ENCODE measurements around the gene RBFOX1. TPM values are rescaled to one million over a fixed set of nuclear protein-coding genes. Genes with fewer than 3 reads are reported as not detected.

Gene RBFOX1
- total RNA-seq, 2 donors from 2014 or later: 1.6 to 2.6 TPM

DNA sequence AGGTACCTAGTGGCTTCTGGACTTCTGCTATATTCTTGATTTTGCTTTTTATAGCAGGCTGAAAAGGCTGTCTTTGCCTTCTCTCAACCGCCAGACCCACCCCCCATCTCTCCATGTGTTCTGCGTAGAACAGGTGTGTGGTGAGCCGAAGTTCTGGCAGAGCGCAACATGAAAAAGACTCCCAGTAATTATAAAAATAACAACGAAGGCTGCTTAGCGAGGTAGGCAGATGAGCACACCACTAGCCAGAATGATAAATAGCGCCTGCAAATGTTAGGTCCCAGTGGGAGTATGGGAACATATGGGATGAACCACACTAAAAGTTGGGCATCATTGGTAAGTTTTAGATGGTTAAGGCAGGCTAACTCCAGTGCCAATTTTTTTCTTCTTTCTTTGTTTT is 14.0 kb upstream of the RBFOX1 start:
- no peaks in the 10 kb centered on the region for H3K27me3 ChIP-seq
- TF ChIP-seq, protein P1, sequence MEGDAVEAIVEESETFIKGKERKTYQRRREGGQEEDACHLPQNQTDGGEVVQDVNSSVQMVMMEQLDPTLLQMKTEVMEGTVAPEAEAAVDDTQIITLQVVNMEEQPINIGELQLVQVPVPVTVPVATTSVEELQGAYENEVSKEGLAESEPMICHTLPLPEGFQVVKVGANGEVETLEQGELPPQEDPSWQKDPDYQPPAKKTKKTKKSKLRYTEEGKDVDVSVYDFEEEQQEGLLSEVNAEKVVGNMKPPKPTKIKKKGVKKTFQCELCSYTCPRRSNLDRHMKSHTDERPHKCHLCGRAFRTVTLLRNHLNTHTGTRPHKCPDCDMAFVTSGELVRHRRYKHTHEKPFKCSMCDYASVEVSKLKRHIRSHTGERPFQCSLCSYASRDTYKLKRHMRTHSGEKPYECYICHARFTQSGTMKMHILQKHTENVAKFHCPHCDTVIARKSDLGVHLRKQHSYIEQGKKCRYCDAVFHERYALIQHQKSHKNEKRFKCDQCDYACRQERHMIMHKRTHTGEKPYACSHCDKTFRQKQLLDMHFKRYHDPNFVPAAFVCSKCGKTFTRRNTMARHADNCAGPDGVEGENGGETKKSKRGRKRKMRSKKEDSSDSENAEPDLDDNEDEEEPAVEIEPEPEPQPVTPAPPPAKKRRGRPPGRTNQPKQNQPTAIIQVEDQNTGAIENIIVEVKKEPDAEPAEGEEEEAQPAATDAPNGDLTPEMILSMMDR (IDR thresholded peaks at IDR 0.05): no peak
- H3K9ac ChIP-seq (ENCODE audit: low read depth in 2 of 2, low read length in 2 of 2): no peak overlapping the region
- H3K27ac ChIP-seq: no peak overlapping the region
- no peak for DNase-seq
- no peaks in the 10 kb centered on the region for H3K4me1 ChIP-seq
- no peak overlapping the region for H3K4me3 ChIP-seq
- H3K9me3 ChIP-seq: no peaks in the 10 kb centered on the region
- H3K36me3 ChIP-seq: no peaks in the 10 kb centered on the region
- intact Hi-C loops (cut with DNase I): no loop called here

DNA sequence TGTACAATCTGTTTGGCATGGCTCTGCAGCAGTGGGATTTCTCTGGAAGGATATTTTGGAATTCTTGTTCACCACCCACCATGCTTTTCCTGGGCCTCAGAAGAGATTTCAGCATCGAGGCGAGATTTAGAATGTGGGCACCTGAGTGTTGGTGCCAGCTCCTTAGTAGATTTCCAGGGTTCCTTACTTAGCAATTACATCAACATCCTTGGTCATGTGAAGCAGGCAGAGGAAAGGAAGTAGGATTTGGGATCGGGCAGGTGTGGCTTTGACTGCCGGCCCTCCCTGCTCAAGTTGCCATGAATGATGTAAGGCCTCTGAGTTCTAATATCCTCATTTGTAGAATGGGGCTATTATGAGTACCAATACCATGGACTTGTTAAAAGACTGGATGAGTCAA is 13.1 kb upstream of the RBFOX1 start:
- TF ChIP-seq, protein P1 (IDR thresholded peaks at IDR 0.05): no peak
- H3K27ac ChIP-seq: no peak overlapping the region
- no peaks in the 10 kb centered on the region for H3K36me3 ChIP-seq
- H3K4me1 ChIP-seq: no peaks in the 10 kb centered on the region
- intact Hi-C loops (cut with DNase I): no loop called here
- no peak for DNase-seq
- no peaks in the 10 kb centered on the region for H3K9me3 ChIP-seq
- H3K27me3 ChIP-seq: no peaks in the 10 kb centered on the region
- no peak overlapping the region for H3K4me3 ChIP-seq
- no peak overlapping the region for H3K9ac ChIP-seq (ENCODE audit: low read depth in 2 of 2, low read length in 2 of 2)

DNA sequence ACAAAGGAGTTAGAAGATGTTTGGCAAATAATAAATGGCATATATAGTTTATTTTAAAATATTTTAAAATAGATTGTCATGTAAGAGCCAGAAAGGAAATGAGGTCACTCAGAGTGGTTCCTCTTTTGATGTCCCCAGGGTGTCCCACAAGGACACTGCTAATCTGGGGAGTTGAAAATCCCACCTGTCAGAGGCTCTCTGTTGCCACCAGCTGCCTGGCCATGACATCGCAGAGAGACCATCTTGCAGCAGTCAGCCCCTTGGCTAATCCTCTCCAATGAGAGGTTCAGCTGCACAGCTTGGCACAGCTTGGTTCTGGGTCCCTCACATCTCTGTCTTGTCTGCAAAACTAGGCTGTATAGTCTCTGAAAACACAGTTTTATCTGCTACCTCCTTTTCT is 11.0 kb upstream of the RBFOX1 start:
- TF ChIP-seq, protein P1 (IDR thresholded peaks at IDR 0.05): no peak
- H3K27ac ChIP-seq: no peak overlapping the region
- no peaks in the 10 kb centered on the region for H3K4me1 ChIP-seq
- no peak overlapping the region for H3K9ac ChIP-seq (ENCODE audit: low read depth in 2 of 2, low read length in 2 of 2)
- intact Hi-C loops (cut with DNase I): no loop called here
- H3K36me3 ChIP-seq: no peaks in the 10 kb centered on the region
- no peak overlapping the region for H3K4me3 ChIP-seq
- H3K9me3 ChIP-seq: no peaks in the 10 kb centered on the region
- no peak for DNase-seq
- H3K27me3 ChIP-seq: no peaks in the 10 kb centered on the region

DNA sequence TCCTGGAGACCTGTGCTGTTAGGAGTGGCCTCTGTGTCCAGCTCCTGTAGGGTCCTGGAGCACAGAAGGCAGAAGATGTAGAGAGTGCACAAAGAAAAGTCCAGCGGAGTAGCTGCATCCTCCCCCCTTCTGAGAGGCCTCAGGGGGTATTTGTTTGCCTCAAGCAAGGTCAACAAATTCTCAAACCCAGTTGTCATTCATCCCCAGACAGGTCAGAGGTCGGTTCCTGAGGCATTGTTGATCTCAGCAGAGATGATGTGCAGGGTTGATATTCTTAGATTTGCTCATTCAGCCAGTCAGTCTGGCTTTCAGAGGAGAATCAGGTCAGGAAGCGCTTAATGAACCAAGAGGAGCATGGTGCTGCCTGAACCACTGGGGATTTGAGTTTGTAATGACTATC is 8.3 kb upstream of the RBFOX1 start:
- no peaks in the 10 kb centered on the region for H3K9me3 ChIP-seq
- TF ChIP-seq, protein P1 (IDR thresholded peaks at IDR 0.05): no peak
- no peak for DNase-seq
- no peaks in the 10 kb centered on the region for H3K36me3 ChIP-seq
- H3K27me3 ChIP-seq: no peaks in the 10 kb centered on the region
- intact Hi-C loops (cut with DNase I): no loop called here
- H3K4me3 ChIP-seq: no peak overlapping the region
- no peaks in the 10 kb centered on the region for H3K4me1 ChIP-seq
- no peak overlapping the region for H3K9ac ChIP-seq (ENCODE audit: low read depth in 2 of 2, low read length in 2 of 2)
- no peak overlapping the region for H3K27ac ChIP-seq

DNA sequence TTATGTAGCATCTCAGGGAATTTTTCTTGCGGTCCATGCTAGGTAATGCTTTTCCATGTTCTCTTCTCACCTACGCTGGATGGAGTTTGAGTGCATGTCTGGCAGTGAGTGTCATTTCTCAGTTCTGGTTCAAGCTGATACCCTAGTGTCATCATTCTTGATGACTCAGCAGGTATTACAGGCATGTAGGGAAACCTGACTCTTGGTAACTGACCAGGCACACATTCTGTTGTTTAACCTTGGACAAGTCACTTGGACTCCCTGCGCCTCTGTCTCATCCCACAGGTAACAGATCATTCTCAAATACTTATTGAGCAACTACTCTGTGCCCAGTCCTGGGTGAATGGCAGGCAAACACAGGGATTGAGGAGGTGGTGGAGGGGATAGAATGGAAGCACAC is 6.8 kb upstream of the RBFOX1 start:
- intact Hi-C loops (cut with DNase I): no loop called here
- no peak overlapping the region for H3K4me3 ChIP-seq
- H3K27ac ChIP-seq: no peak overlapping the region
- no peak for DNase-seq
- H3K36me3 ChIP-seq: no peaks in the 10 kb centered on the region
- H3K9me3 ChIP-seq: no peaks in the 10 kb centered on the region
- H3K9ac ChIP-seq (ENCODE audit: low read depth in 2 of 2, low read length in 2 of 2): no peak overlapping the region
- H3K4me1 ChIP-seq: no peaks in the 10 kb centered on the region
- H3K27me3 ChIP-seq: no peaks in the 10 kb centered on the region
- TF ChIP-seq, protein P1 (IDR thresholded peaks at IDR 0.05): no peak

DNA sequence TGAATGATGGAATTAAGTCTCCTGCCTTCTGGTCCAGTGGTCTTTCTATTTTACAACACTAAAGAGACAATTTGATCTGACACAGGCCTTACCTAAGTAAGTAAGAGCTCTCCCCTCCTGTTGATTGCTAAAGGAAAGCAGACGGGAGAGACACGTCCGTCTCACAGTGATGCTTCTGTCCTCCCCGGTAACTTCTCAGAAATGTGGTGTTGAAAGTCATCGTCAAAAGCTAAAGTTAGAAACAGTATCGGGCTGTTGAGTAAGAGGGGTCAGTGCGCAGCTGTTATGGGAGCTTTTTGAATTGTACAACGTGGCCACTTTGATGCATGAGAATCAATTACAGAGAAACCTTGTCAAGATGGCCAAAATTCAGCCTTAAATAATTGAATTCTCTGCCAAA is 1.9 kb upstream of the RBFOX1 start:
- TF ChIP-seq, protein P1 (IDR thresholded peaks at IDR 0.05): no peak
- H3K27me3 ChIP-seq: no peaks in the 10 kb centered on the region
- H3K9me3 ChIP-seq: no peaks in the 10 kb centered on the region
- H3K4me1 ChIP-seq: no peaks in the 10 kb centered on the region
- DNase-seq: no peak
- no peak overlapping the region for H3K4me3 ChIP-seq
- intact Hi-C loops (cut with DNase I): no loop called here
- no peak overlapping the region for H3K9ac ChIP-seq (ENCODE audit: low read depth in 2 of 2, low read length in 2 of 2)
- no peaks in the 10 kb centered on the region for H3K36me3 ChIP-seq
- no peak overlapping the region for H3K27ac ChIP-seq

All from colonic mucosa (tissue), 4 donors.